GM04503 (cell line): ENCODE data around the gene DRG1.
A peak's percentile ranks its signal among the peaks of the same experiment; 100 is the strongest.
"Not testable (repeated sequence)": the region's sequence is repeated elsewhere in the genome, so short reads cannot be mapped to it uniquely, and the experiment has no call there.

ENCODE experiments used
- DNase-seq: peaks from one replicate; pipeline ENCODE4 v3.0.0-alpha.2; 2012; ENCODE audit warnings: low read depth

The DRG1 gene

DNA sequence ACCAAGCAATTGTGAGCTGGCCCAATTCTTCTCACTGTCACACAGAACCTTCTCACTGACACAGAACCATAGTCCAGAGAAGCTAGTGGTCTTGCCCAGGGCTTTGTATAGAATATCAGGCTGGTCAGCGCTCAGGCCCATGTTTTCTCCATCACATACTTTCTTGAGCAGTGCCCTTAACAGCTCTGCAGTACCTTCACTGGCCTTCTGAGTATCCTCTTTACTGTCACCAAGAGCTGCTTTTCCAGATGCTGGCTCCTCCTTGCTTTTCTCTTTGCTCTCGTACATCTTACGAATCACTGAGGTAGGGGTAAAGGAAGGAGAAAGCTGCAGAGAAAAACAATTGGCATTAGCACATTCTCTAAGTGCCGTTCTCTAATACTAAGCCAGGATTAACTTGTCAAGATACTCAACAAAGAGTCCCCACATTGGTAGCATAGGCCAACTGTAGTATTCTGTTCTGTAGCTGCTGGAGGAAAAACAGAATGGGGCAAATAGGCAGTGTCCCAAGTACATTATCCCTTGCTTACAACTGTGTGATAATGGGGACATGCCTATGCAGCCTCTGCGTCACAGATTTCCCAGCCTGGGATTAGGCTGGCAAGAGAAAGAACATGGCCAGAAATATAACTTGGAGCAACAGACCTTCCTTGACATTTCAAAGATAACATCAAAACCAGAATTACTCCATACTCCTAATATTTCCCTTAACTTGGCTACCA lies 43.5 kb downstream of the DRG1 start:
- DNase-seq: no peak

DNA sequence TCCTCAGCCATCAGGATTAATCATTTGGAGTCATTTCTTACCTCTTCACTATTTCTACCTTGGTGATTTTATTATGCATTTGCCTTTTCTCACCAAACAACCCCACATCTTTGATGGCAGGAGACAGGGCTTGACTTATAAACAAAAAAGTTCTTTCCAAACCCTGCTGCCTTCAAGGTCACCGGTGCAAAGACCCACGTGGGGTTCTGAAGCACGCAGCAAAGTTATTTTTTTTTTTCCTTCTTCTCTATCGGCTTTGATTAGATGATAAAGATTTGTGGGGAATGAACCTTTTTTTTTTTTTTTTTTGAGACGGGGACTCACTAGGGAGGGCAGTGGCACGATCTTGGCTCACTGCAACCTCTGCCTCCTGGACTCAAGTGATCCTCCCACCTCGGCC lies 44.1 kb downstream of the DRG1 start:
- DNase-seq: no peak

DNA sequence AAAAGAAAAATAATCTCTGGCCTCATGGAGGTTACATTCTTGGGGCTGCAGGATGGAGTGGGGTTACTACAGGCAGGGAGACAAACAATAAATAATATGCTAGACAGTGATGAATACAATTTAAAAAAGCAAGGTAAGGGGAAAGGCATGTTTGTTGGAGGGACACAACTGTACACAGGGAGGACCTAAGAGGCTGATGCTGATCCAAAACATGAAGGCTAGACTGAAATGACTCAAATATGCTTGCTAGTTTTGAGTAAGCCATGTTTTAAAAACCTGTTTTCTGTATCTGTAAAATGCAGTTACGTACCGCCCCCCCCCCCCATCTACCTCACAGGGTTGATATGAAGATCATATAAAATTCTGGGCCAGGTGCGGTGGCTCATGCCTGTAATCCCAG lies 46.2 kb downstream of the DRG1 start:
- DNase-seq: no peak

DNA sequence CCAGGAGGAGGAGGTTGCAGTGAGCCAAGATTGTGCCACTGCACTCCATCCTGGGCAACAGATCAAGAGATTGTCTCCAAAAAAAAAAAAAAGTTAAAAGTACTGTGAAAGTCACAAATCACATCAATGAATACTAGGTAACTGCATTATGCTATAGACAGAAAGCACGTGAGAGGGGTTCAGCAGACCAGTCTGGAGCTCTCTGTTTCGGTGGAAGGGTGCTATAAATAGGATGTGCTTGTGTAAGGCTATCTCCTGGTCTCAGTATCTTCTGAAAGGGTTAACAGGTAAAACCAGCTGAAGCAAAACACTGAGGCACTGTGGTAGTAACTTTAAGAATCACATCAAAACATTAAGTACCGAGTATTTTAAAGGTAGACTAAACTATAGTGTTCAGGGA lies 46.8 kb downstream of the DRG1 start:
- DNase-seq: no peak

DNA sequence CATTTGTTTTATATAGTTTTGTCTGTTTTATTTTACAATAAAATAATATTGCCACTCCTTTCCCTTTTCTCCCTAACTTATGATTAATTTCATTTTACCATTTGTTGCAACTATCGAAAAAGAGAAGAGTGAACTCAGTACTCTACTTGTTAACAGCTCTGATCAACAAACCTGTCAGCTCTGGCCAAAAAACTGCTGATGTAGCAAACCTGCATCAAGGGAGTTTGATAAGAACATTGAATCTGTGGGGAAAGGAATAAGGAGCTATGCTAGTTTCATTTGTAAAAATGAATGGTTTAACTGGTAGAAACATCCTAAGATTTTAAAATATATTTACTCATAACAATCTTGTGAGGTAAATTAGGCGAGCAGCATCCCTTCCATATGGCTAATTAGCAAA lies 47.4 kb downstream of the DRG1 start:
- DNase-seq: no peak

DNA sequence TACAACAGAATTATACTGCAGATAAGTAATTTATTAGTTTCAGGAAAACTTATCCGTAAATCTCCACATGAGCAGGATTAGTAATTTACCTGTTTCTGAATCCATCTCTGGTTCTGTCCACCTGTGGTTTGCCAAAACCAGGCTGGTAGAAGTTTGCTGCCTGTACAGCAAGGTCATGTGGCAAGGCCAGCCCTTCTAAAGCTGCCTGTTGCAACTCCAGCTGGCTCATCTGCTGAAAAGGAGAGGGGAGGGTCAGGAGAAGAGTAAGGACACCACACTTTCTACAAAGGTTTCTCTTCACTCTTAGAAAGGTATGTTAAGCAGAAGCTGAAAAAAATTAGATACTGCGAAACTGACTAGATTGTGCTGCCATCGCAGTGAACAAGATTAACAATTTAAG lies 47.9 kb downstream of the DRG1 start:
- no peak for DNase-seq

GRCh38 chr22:31448382-31448781 lies 49.0 kb downstream of the DRG1 start:
- no peak for DNase-seq

DNA sequence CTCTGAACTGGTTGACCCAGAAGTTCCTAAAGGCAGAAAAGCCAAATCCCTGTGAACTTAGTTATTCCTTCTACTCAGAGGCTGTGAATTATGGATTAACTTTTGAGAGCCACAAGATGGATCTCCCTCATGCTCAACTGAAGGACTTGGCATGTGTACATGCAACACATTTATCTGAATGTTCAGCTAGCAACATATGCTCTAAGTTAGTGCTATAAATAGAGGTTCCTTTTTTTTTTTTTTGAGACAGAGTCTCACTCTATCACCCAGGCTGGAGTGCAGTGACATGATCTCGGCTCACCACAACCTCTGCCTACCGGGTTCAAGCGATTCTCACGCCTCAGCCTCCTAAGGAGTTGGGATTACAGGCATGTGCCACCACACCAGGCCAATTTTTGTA lies 50.1 kb downstream of the DRG1 start:
- no peak for DNase-seq

DNA sequence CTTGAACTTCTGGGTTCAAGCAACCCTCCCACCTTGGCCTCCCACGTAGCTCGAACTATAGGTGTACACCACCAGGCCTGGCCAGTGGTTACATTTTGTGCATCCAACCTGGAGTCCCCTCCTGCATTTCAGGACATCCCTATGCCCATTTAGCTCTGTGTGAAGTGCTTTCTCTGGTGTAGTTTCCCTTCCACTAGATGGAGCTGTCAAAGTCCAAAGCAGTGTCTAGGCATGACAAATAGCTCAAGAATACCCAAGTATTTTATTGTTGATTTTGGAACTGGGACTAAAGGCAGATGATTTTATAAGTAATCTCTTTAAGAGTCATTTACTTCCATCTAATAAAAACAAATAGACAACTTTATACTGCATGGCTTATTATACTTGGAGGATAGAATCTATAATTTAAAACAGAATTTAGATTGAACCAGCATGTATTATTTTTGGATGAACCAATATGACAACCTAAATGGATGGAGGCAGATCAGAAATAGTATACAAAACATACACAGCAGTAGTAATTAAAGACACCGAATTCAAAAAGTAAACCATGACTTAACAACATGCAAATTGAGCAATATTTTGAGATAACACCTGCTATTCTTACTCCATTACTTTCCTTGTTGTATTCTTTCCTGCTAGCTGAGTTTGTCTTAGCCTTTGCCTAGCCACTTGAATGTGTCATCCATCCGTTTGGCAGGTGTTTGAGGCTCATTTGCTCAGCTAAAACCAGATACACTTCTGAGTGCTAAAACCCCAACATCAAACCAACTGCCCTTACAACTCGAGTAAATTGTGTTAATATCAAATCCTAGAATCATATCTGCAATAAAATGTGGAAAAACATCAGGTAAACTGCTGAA lies 52.5 kb downstream of the DRG1 start:
- DNase-seq: no peak

DNA sequence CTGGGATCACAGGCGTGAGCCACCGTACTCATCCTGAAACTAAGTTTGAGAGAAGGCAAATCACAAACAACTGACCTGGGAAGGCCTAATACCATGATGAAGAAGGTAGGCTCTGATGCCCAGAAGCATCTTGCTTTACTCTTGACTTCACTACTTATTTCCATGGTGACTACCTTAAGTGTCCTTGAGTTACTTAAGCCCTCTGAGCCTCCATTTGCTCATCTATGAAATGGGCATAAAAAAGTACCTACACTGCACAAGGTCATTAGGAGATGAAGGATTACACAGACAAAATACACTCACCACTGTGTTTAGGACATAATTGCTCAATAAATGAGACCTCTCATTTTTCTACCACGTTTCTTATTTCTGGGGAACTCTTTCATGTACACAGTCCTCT lies 62.3 kb downstream of the DRG1 start:
- DNase-seq: no peak

DNA sequence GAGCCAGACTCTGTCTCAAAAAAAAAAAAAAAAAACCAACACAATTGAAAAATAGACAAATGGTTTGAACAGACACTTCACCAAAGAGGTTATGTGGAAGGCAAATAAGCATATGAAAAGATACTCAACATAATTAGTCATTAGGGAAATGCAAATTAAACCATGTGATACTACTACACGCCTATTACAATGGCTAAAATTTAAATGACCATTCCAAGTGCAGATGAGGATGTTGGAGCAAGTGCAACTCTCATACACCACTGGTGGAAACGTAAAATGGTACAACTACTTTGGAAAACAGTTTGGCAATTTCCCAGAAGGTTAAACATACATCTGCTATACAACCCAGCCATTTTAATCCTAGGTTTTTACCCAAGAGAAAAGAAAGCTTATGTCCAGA lies 65.9 kb downstream of the DRG1 start:
- no peak for DNase-seq

DNA sequence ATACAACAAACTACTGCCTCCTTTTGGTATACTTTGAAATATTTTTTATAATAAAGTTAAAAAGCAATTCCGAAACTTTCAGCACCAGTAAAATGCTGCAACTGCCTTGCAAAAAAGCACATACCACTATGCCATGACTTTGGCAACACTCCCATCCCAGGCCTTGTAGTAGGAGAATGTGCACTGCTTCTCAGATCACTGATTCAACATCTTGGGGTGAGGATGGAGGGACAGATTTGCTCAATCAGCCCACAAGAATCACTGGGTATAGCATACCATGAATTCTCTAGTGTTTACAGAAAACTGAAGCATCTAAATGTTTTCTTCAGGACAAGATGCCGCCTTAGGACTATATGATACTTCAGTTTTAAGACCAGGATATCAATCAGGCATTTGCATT lies 75.3 kb downstream of the DRG1 start:
- DNase-seq: peak; percentile 79

GRCh38 chr22:31475800-31476199 lies 76.4 kb downstream of the DRG1 start:
- no peak for DNase-seq

DNA sequence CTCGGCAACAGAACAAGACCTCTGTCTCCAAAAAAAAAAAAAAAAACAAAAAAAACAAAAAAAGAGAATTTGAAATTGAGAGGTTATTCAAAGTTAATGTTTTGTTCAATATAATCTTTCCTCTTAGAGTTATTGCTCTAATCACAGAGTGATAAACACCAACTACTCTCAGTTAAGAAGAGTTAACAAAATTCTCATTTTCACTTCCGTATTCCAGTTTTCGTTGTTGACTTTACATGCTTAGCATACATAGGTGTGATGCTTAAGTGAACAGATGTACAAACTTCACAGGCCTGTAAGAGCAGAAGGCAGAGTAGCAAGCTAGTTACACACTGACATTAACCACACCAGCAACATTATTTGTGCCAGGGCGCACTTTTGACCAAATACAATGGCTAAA lies 77.9 kb downstream of the DRG1 start:
- DNase-seq: no peak

GRCh38 chr22:31481129-31481528 lies 81.7 kb downstream of the DRG1 start:
- DNase-seq: no peak

GRCh38 chr22:31482470-31482869 lies 83.1 kb downstream of the DRG1 start:
- not testable (repeated sequence) for DNase-seq
